GM21737 (cell line): ENCODE measurements around the gene PLAGL1.

Experiments
- ATAC-seq: cut with Tn5 transposase; IDR thresholded peaks from one replicate; pipeline ENCODE4 v1.9.1; 2021; ENCODE audit warnings: mild to moderate bottlenecking, moderate library complexity; ENCODE audit not compliant: unreplicated experiment

The PLAGL1 gene

DNA sequence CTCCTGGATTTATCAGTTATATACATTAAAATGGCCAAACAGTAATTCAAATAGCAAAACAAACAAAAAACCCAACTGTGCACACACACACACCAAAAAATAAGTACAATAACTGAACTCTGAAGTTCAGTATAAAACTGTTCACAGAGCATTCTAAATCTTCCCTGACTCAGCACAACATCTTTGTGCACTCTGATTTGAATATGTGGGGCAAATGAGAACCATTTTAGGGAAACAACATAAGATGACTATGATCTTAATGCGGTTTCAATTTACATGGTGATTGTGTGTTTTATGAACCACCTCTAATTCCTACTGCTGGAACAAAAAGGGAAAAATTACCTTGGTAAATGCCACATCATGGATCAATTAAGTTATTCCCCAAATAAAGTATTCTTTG lies 41.7 kb downstream of the PLAGL1 start:
- ATAC-seq, result no peak

DNA sequence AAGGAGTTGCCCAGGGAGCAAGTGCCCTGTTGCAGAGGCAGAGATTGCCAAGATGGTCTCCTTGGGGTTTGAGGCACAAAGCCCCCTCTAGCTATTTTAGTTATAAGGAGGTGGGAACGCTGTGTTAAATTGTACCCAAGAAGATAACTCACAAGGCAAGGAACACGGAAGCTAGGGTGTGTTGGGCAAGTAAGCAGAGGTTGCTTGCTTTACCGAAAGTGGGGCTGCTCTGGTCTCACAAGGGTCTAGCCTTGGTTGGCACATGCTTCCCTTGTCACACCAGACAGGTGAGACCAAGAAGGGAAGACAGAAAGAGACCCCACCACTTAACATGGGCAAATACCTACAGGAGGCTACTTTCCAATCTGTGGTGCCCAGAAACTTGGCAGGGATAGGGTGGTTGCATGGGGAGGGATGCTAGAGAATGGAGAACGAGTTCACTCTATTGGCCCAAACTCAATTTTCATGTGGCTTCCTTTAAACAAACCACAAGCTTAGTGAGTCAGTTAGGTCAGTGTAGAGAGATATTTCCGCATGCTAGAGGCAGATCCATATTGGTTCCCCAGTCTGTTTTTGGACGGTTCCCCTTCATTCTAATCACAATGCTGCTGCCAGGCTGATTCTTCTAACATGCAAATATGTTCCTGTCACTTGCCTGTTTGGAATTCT lies 42.4 kb downstream of the PLAGL1 start:
- no peak for ATAC-seq

DNA sequence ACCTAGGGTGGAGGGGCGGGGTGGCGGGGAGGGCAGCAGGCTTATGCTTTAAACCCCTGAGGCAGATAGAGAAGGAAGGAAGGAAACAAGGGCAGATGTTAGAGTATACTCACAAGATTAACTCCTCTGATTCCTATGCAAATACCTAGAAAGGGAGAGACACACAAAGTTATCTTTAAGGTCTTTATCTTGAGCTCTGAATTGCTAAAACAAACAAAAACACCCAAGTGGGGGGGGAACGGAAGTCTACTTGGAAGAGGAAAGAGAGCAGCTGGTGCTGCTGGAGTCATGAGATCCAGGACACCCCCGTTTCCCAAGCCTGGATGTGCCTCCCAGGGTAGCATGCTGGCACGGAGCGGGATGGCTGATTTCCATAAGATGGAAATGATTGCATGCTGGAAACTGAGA lies 43.4 kb downstream of the PLAGL1 start:
- ATAC-seq, result no peak

DNA sequence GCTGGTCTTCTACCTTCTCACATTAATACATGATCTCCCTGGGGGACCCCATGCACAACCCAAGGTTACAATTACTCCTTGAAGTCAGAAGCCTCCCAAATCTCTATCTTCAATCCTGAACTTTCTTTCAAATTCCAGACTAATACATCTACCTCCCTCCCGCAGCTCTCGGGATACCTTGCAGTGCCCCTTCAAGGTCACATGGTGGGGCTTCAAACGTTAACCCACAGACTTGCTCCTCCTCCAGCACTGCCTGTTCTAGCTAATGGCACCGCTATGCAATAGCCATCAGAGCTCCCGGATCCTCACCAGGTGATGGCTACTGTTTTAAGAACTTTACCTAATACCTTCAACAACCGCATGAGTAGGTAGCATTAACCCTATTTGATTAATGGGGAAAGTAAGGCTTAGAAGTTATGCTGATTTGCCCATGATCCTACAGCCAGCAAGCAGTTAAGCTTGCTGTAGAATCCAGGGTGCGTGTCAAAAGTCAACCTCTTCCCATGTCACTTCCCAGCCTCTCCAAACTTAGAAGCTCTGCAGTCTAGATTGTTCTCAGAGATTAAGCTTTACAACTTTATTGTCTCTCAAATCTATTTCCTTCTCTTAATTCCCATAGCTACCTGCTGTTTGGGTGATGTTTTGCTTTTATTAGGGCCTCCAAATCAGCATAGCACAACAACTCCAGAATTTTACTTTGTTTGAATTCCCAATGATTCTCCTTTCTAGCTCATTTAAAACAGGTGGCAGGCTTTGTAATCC lies 44.7 kb downstream of the PLAGL1 start:
- no peak for ATAC-seq

DNA sequence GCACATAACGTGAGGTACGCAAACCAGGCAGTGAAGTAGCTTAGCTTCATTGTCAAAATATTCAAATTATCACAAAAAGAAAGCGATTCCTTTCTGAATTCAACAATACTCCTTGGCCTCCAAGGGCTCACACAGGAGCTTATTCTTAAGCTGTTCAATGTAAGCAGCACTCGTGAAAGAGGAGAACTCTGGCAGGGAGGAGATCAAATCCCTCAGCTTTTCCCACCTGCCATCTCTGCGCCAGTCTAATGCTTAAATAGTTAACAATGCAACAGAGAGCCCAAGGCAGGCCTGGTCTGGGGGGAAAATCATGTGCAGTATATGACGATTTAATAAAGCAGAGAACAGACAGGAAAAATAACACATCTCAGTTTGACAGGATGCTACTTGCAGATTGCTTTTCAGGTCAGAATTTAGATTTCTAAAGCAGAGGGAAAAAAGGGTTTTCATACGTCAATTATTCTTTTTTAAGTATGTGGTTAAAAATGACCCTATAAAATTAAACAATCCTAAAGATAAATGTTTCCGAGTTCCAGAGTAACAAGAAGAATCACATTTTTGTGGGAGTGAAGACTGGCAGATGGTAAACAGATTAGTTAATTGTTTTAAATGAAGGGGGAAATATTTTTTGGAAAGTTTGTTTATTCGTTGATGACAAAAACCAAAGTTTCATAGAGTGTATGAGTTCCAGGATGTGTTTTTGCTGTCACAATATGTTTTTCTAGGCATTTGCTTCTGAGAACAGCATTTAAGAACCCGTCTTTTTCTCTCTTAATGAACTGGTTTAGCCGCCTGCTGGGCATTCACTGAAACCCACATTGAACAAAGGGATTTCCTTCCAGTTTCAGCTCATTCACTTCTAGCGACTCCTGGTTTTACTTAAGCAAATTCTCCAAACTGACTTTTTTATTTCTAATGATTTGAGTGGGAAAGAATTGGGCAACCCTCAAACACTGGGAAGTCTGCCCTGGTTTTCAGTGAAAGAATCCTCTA lies 45.9 kb downstream of the PLAGL1 start:
- no peak for ATAC-seq

DNA sequence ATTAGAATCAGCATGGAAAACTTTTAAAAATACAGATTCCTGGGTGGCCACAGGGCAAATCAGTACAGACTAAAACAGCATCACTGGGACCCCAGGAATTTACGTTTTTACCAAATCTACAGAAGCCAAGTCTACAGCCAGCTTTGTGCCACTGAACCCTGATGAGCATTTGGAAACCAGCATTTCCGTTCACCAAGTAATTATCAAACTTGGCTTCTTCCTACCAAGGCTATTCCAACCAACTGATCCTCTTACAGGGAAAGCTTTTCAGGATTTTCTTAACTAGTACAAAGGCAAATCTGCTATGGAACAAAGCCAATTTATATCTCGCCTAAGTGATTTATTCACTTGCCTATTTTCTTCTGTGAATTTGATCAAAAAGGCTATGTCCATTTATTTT lies 47.0 kb downstream of the PLAGL1 start:
- no peak for ATAC-seq

DNA sequence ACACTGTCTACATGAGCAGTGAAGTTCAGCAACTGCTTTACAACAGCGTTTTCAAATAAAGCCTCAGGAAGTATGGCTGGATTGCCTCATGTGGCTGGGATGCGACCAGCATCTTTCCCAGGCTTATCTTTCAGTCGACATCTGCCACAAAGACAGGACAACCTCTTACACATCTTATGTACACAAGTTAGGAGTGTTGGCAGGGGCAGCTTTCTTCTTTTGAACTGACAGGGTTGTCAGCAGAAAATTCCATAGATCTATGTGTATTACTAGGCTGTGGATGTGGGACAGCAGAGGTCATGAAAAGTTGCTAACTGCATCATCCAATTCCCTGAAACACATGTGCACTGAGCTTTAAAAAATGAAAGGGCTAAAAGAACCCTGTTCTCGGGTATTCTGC lies 48.1 kb downstream of the PLAGL1 start:
- no peak for ATAC-seq

DNA sequence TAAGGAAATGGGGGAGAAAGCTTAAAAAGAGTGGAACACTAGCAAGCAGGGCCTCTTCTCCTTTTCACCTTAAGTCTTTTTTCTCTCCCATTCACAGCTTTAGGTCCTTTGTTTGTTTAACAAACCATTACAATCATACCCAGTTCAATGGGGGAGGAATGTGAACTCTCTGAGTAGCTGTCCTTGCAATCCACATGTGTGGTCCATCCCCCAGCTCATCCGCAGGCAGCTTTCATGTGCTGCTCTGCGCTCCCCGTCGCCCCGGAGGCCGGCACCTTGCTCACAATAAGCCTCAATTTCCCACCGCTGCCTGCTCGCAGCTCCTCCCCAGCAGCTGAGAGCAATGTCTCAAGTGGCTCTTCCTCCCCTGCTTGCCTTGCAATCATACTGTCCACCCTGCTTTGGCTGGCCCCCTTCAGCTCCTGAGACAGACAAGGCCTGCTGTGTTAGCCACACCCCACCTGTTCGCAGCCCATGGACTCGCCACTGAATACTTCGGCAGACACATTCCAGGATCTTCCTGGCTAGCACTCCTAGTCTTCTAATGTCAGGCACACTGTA lies 49.1 kb downstream of the PLAGL1 start:
- no peak for ATAC-seq

DNA sequence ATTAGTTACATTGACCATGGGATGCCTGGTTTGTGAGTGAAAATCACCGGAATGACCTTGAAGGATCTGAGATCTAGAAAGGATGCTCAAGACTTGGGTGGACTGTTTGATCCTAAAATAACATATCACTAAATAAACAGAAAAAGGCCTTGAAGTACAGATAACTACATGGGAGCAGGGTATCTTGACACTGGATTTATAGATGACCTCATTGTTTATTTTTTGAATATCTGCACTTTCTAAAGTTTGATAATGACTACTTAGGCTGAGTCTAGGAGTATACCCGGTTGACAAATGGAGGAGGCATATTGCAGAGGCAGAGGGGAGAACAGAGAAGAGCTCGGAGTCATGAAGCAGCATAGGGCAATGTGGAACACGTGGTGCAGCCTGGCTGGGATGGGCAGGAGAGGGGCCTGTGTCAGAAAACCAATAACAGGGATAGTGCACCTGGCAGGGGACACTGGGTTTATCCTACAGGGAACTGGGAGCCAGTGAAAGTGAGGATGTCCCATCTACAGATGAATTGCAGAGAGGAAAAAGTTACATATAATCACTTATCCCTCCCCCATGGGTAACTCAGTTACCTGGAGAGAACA lies 50.3 kb downstream of the PLAGL1 start:
- ATAC-seq, result no peak

DNA sequence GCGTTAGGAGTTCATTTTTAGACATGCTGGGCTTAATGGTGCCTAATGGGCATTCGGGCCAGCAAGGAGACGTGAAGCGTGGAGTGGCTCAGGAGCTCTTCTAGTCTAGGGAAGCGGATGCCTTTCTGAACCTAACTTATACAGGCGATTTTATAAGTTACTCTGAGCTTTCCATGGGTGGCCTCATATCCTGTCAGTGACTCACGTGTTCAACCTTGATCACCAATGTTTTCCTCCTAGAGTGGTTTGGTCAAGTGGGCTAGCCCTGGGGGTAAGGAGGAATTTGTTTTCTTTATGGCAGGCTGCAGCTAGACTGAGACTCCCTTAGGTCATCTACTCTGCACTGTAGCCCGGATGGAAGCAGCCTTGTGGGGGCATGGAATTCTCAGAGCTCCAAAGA lies 52.1 kb downstream of the PLAGL1 start:
- ATAC-seq, result no peak

DNA sequence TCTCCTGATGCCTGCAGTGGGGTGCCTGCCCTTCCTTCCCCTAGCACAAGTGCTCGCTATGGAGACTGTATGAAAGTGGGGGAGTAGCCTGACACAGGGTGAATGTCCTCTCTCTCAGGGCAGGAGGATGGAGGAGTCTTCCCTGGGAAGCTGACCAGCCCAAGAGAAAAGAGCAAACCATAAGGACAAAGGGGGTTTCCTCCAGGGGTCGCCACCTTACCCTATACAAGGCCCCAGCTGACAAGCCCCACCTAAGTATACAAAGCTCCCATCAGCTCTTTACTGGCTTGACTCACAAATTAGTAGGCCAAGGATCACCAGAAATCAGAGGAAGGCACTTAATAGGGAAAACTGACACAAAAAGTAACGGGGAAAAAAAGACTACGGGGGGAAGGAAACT lies 54.1 kb downstream of the PLAGL1 start:
- no peak for ATAC-seq

DNA sequence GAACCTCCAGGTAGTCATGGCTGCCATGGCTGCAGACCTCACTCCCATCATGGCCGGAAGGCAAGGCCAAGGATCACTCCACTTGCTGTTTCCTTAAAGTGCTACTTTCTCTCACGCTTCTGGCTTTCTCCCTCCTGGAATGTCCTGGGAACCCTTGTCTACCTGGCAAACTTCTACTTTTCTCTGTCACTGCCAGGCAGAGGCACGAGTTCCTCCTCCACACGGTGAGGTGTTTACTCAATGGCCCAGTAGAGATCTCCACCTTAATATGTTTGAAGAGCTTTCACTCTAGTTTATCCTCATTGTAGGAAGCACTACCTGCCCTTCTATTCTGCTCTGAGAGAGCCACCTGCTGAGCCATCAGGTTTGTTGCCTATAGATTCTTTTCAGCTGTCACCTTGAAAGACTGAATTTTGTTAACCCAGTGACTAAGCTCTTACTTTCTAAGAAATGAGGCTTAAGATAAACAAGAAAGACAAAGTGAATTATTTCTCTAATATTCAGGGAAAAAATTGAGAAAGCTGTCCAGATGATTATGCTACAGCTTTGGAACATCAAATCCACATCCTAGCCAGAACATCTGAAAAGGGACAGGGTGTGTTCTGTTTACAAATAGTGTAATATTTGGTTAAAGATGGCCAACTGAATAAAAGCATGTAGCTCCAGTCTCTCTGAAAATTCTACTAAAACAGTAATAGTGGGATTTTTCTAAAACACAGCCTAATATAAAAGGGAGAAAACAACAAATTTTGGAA lies 54.9 kb downstream of the PLAGL1 start:
- no peak for ATAC-seq

DNA sequence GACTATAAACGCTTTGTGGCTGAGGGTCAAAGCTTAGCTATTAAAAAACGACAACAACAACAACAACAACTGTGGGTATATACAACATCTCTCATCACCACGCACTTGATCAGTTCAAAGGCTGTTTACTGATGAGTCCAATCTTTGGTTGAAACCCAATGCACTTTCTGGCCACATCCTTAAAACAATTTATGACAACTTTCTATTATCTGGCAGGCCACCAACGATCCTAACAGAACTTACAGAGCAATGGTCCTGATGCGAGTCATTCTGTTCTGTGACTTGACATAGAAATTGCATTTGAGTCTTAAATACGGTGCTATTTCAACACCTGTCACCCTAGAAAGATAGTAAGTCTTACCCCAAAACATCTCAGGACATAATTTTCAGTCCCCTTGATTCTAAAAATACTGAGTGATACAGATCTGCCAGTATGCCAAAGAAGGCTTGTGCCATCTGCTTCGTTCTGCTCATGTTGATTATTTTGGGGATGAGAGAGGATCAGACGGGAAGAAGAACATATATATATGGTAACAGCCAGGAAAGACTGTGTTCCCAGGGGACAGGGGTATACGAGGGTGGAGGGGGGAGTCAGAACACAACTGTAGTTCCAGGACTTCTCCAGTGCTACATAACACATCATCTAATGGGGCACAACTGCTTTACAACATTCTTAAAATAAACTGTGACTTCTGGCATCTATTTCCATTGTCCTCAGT lies 55.8 kb downstream of the PLAGL1 start:
- no peak for ATAC-seq

DNA sequence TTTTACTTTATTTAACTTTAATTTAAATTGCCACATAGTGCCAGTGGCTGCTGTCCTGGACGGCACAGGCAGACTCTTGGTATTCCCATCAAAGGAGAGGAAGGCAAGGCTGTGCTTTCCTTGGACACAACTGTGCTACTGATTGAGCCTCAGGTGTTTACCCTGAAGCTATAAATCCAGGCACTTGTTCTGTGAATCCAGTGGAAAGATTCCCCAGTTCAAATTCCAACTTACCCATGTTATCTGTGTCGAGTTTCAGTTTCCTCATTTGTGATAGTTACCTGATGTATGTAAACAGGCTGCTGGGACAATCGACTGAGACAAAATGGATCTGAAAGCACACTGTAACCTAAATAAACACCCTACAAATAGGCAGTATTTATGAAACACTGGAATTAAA lies 57.2 kb downstream of the PLAGL1 start:
- no peak for ATAC-seq

DNA sequence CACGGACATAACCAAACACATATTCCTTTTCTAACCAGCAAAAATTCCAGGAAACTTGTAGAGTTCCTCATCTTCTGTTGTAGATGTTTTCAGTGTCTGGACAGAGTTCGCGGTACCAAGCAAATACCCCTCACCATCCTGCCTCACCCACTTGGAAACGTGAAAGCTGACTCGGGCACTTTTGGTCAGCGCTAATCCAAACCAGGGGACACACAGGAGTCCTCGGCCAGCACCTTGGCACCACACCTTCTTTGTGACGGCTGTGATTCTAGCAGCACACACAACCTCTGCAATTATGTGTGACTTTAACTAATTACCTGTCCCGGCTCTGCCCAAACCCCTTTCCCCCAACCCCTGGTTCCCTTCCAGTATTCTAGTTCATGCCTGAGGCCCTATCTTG lies 58.1 kb downstream of the PLAGL1 start:
- ATAC-seq, result no peak

DNA sequence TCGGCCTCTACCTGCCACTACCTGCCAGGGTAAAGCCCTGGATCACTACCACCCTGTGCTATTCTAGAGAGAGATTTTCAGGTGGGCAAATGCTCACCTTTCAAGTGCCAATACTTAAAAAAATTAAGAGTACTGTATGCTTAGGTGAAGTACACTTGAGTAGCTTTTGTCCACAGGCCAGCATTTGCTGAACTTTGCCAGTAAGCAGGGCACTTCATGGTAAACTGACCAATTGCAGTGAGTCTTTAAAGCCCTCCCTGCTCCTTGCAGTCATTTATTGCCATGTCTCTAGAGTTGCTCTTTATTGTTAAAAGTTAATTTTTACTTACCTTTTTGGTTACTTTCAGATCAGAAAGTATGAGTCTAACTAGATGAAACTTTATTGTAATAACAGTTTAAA lies 58.5 kb downstream of the PLAGL1 start:
- no peak for ATAC-seq

DNA sequence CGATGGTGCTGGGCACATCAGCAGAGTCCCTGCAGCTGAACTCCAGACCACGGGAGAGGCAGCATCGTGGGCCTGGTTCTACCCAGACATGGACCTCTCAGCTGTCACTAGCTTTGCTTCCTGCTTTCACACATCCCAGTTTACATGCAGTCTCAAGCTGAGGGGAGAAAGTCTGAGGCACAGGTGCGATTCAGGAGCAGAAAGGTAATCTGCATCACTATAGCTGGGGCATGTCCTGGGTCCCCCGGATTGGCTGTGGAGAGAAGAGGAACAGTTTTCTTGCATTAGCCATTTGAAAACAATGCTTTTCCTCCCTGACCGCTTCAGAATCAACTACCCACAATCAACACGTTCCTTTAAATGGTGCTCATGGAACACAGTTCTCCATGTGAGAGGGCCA lies 59.9 kb downstream of the PLAGL1 start:
- ATAC-seq, result no peak

DNA sequence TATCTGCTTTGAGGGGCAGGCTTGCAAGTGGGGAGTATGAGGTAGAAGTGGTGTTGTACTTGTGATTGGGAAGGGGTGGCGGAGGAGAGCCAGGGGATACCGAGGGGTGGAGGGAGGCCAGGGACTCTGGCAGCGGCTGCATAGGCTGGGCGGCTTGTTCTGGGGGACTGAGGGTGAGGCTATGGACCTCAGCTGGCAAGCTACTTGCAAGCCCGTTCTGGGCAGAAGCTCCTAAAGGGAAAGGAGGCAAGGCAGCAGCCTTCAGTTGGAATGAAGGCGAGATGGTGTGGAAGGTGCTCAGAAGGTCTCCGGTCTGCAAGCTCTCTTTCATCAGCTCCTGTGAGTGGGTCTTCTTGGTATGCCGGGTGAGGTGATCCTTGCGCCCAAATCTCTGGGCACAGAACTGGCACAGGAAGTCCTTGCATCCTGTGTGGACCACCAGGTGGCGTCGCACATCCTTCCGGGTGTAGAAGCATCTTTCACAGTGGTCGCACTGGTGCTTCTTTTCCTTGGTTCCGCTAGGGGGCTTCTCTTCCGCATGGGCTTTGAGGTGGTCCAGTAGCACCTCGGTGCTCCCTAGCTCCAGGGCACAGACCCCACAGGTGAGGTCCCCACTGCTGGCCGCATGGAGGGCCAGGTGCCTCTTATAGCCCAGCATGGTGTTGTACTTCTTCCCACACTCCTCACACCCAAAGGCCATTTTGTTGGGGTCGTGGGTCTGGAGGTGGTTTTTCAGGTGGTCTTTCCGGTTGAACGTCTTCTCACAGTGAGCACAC lies 66.0 kb downstream of the PLAGL1 start:
- peak; percentile 56 for ATAC-seq
